Upper lobe of left lung (tissue), 6 donors: ENCODE data around the gene CDC25A. TPM values are rescaled to one million over a fixed set of nuclear protein-coding genes. Genes with fewer than 3 reads are reported as not detected.

Source experiments
- ATAC-seq, 2 donors: fragments of 200-7000 bp; cut with Tn5 transposase; one replicate each; pipeline ENCODE4 v1.9.1; 2022; ENCODE audit warnings: mild to moderate bottlenecking in 2 of 2, moderate library complexity in 2 of 2; ENCODE audit not compliant: low FRiP score in 2 of 2
- DNase-seq, 2 donors: peaks; one replicate each; pipeline ENCODE4 v3.0.0-alpha.2; 2019 to 2020
- H3K27ac ChIP-seq, 4 donors: fragments of 200-600 bp; sonication (generic); one replicate each; pipeline ENCODE4 v1.5.1; 2016 to 2019
- H3K27me3 ChIP-seq, 4 donors: fragments of 200-600 bp; sonication (generic); one replicate each; pipeline ENCODE4 v1.5.1; 2017 to 2019
- H3K36me3 ChIP-seq, 4 donors: fragments of 200-600 bp; sonication (generic); one replicate each; pipeline ENCODE4 v1.5.1; 2016 to 2019
- H3K4me1 ChIP-seq, 4 donors: fragments of 200-600 bp; sonication (generic); one replicate each; pipeline ENCODE4 v1.5.1; 2018 to 2019
- H3K4me3 ChIP-seq, 4 donors: fragments of 200-600 bp; sonication (generic); one replicate each; pipeline ENCODE4 v1.5.1; 2017 to 2019; ENCODE audit warnings: mild to moderate bottlenecking in 2 of 4, moderate library complexity in 1 of 4
- H3K9me3 ChIP-seq, 4 donors: fragments of 200-600 bp; sonication (generic); one replicate each; pipeline ENCODE4 v1.5.1; 2018 to 2019
- EP300 ChIP-seq, 4 donors: sonication (generic); formaldehyde crosslinking; IDR thresholded peaks; one replicate each; pipeline ENCODE4 v1.5.1; 2017; ENCODE audit warnings: antibody characterized with exemption in 4 of 4, control low read depth in 2 of 4
- POLR2A ChIP-seq, 4 donors: fragments of 450-650 bp; IDR thresholded peaks; one replicate each; pipeline ENCODE4 v1.5.1; 2016 to 2017; ENCODE audit warnings: antibody characterized with exemption in 4 of 4, mild to moderate bottlenecking in 2 of 4
- POLR2AphosphoS5 ChIP-seq, 2 donors: sonication (generic); formaldehyde crosslinking; IDR thresholded peaks; one replicate each; pipeline ENCODE4 v1.5.1; 2017; ENCODE audit warnings: antibody characterized with exemption in 2 of 2
- WGBS, 2 donors: methylation state at CpG; one replicate each; pipeline ENCODE4 v1.1.5; 2017 to 2018; 5-methylcytosine and 5-hydroxymethylcytosine counted together
- total RNA-seq, 6 donors: library from RNA; depleted of rRNA in 4 of 6; stranded (reverse); fragments of >200 nt in 4 of 6; gene quantifications; one replicate each; pipeline versions ENCODE4 v1.1.0 to v1.2.1, GENCODE V29; 2016 to 2021
- TF ChIP-seq, protein P1 (sequence below), 6 experiments: fragments of 450-650 bp in 4 of 6; fragments of 200-600 bp in 2 of 6; sonication (generic) in 2 of 6; IDR thresholded peaks; one replicate each; pipeline ENCODE4 v1.5.1; 2016 to 2019; ENCODE audit warnings: antibody characterized with exemption in 6 of 6
- donor health status: DM: no; HTN: no; CAD: no; lungs with moderate emphysema.
- donor health status: DM: no; HTN: yes; CAD: no; lungs with severe emphysema.

The CDC25A gene
- total RNA-seq, 6 donors from 2014 or later, result 0.30 to 1.5 (median 0.93) TPM; not detected in 2

DNA sequence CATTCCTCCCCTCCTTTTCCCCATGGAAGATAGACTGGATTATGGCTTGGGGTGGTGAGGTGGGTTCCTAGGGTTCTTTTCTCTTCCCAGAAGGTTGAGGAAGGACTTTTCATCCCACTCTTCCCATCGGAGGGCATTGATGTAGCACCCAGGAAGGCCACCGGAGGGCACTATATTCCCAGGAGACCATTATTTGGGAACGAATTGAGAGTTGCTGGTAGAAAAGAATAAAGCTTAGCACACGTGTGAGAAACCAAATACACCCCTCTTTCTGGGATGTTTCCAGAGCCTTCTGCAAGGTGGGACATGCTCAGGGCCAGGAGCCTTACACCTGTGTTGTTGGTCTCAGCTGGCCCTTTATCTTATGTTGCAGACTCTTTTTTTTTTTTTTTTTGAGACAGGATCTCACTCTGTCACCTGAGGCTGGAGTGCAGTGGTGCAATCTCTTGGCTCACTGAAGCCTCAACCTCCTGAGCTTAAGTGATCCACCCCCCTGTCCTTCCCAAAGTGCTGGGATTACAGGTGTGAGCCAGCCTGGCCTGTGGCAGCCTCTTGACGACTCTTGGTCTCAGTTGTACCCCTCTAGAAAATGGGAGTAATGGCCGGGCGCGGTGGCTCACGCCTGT is 6.3 kb upstream of the CDC25A start:
- Histone ChIP-seq H3K4me3 (no peak overlapping the region), H3K9me3 (no peaks in the 10 kb centered on the region), H3K4me1 (peaks cover 0 to 4% (median 1%) of the 10 kb centered on the region in 4 donors), H3K27ac (no peak overlapping the region), H3K27me3 (no peaks in the 10 kb centered on the region), H3K36me3 (no peaks in the 10 kb centered on the region)
- peak; percentile 72 to 79 for ATAC-seq
- WGBS, 2 donors, result 32 to 51% methylated on average over 9 of the region's 9 CpGs
- DNase-seq, result peak in 1 of 2 donors; percentile 72
- no peak for TF ChIP-seq POLR2A (IDR thresholded peaks at IDR 0.05)
- TF ChIP-seq, protein P1, sequence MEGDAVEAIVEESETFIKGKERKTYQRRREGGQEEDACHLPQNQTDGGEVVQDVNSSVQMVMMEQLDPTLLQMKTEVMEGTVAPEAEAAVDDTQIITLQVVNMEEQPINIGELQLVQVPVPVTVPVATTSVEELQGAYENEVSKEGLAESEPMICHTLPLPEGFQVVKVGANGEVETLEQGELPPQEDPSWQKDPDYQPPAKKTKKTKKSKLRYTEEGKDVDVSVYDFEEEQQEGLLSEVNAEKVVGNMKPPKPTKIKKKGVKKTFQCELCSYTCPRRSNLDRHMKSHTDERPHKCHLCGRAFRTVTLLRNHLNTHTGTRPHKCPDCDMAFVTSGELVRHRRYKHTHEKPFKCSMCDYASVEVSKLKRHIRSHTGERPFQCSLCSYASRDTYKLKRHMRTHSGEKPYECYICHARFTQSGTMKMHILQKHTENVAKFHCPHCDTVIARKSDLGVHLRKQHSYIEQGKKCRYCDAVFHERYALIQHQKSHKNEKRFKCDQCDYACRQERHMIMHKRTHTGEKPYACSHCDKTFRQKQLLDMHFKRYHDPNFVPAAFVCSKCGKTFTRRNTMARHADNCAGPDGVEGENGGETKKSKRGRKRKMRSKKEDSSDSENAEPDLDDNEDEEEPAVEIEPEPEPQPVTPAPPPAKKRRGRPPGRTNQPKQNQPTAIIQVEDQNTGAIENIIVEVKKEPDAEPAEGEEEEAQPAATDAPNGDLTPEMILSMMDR (IDR thresholded peaks at IDR 0.05), result peak; percentile 50 to 75 (median 62)

DNA sequence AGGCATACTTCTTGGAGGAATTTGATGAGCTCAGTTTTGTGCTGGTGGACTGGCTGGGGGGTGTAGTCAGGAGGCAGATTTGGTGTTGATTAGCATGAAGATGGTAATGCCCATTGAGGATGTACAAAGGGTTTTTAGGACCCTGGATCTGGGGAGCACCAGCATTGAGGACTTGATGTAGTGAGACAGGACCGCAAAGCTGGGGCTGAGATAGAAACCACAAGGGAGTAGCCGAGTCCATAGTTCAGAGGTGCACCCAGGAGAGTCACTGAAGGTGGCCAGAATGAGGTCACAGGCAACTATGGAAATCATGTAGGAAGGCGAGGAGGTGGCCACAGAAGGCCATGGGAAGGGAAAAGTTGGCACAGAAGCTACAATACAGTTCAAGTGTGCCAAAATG is 2.7 kb upstream of the CDC25A start:
- ATAC-seq, result no peak
- no peak overlapping the region for H3K27ac ChIP-seq
- TF ChIP-seq EP300 (IDR thresholded peaks at IDR 0.05), result no peak
- no peaks in the 10 kb centered on the region for H3K36me3 ChIP-seq
- DNase-seq, result no peak
- 91 to 96% methylated on average over 3 of the region's 3 CpGs for WGBS, 2 donors
- H3K4me1 ChIP-seq, result peaks cover 8 to 24% (median 13%) of the 10 kb centered on the region in 4 donors
- H3K9me3 ChIP-seq, result no peaks in the 10 kb centered on the region
- H3K27me3 ChIP-seq, result no peaks in the 10 kb centered on the region
- H3K4me3 ChIP-seq, result no peak overlapping the region

DNA sequence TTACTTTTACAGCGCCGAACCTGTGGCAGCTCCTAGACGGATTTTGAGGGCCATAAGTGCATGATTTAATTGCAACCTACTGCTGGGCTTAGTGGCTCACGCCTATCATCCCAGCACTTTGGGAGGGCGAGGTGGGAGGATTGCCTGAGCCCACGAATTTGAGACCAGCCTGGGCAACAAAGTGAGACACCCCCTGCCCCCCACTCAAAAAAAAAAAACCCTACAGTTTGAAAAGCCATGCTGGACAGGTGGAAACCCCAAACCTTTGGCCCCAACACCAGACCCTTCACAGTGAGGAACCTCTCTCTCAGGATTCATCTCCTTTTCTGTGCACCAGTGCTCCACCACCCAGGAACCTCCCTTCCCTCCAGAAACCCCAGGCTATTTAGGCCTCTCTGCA is 1.1 kb upstream of the CDC25A start:
- Histone ChIP-seq H3K36me3 (no peaks in the 10 kb centered on the region), H3K27me3 (no peaks in the 10 kb centered on the region), H3K27ac (no peak overlapping the region), H3K9me3 (no peaks in the 10 kb centered on the region), H3K4me1 (peaks cover 8 to 20% (median 13%) of the 10 kb centered on the region in 4 donors), H3K4me3 (no peak overlapping the region)
- ATAC-seq (no peak), DNase-seq (no peak)
- 91 to 94% methylated on average over 6 of the region's 6 CpGs for WGBS, 2 donors
- TF ChIP-seq, protein P1 (IDR thresholded peaks at IDR 0.05), result no peak
- TF ChIP-seq POLR2A (IDR thresholded peaks at IDR 0.05), result no peak
- no peak for TF ChIP-seq EP300 (IDR thresholded peaks at IDR 0.05)
- no peak for TF ChIP-seq POLR2AphosphoS5 (IDR thresholded peaks at IDR 0.05)

DNA sequence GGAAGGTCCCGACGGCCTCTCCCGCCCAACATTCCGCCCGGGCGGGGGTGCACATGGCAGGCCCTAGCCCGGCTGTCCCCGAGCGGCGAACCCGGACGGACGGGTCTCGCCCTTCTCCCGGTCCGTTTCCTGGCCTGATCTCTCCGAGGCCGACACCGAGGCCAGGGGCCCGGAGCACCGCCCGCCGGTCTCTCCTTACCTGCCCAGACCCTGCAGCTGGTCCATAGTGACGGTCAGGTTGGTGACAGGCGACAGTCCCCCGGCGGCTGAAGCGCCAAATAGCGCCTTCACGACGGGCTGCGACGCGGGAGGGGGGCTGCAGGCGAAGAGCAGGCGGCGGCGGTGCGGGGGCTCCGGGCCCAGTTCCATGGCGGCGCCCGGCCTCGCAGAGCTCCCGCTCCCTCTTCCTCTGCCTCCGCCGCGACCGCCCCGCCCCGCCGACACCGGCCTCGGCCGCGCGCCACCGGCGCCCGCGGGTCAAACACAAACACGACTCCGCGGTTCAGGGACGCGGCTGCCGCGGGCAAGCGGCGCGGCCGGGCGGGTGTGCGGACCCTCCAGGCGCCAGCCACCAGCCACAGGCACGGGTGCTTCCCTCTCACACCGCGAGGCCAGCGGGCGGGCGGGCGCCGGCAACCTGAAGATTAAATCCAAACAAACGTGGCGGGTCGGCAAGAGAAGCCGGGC is 495 bp downstream of the CDC25A start:
- peak overlapping the region in 2 of 4 donors; percentile 27 to 62 for H3K27ac ChIP-seq
- no peaks in the 10 kb centered on the region for H3K27me3 ChIP-seq
- H3K36me3 ChIP-seq, result no peaks in the 10 kb centered on the region
- no peak for TF ChIP-seq POLR2AphosphoS5 (IDR thresholded peaks at IDR 0.05)
- no peak for TF ChIP-seq EP300 (IDR thresholded peaks at IDR 0.05)
- TF ChIP-seq, protein P1 (IDR thresholded peaks at IDR 0.05), result peak in 1 of 6 experiments; percentile 6
- no peak for TF ChIP-seq POLR2A (IDR thresholded peaks at IDR 0.05)
- H3K4me3 ChIP-seq, result peak overlapping the region; percentile 61 to 97 (median 84)
- WGBS, 2 donors, result 0% methylated on average over 47 of the region's 87 CpGs; no CpG with 5 or more reads in 1 of the 2 donors
- DNase-seq (peak; percentile 63 to 92), ATAC-seq (peak; percentile 59 to 72)
- H3K4me1 ChIP-seq, result peaks cover 8 to 20% (median 13%) of the 10 kb centered on the region in 4 donors
- H3K9me3 ChIP-seq, result no peaks in the 10 kb centered on the region

DNA sequence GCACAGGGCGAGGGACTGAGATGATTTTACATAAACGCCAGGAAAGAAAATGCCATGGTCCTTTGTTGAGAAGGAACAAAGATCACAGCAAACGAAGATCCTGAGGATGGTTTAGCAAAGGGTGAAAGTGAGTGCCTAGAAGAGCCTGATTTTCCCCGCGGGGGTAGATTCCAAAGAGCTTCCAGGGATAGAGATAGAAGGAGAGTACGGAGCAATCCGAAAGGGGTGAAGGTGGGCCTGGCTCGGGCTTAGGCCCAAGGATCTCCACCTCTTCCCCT is 977 bp downstream of the CDC25A start:
- no peak for ATAC-seq
- Histone ChIP-seq H3K27ac (peak overlapping the region in 1 of 4 donors; percentile 62), H3K27me3 (no peaks in the 10 kb centered on the region), H3K4me3 (peak overlapping the region in 3 of 4 donors; percentile 83 to 97 (median 86)), H3K9me3 (no peaks in the 10 kb centered on the region), H3K4me1 (peaks cover 8 to 20% (median 13%) of the 10 kb centered on the region in 4 donors), H3K36me3 (no peaks in the 10 kb centered on the region)
- TF ChIP-seq POLR2A (IDR thresholded peaks at IDR 0.05) (no peak), EP300 (IDR thresholded peaks at IDR 0.05) (no peak), POLR2AphosphoS5 (IDR thresholded peaks at IDR 0.05) (no peak)
- TF ChIP-seq, protein P1 (IDR thresholded peaks at IDR 0.05), result no peak
- WGBS, 2 donors, result 15 to 24% methylated on average over 8 of the region's 8 CpGs
- DNase-seq, result no peak
